ENCODE results near the gene TBX6.

The TBX6 gene

DNA sequence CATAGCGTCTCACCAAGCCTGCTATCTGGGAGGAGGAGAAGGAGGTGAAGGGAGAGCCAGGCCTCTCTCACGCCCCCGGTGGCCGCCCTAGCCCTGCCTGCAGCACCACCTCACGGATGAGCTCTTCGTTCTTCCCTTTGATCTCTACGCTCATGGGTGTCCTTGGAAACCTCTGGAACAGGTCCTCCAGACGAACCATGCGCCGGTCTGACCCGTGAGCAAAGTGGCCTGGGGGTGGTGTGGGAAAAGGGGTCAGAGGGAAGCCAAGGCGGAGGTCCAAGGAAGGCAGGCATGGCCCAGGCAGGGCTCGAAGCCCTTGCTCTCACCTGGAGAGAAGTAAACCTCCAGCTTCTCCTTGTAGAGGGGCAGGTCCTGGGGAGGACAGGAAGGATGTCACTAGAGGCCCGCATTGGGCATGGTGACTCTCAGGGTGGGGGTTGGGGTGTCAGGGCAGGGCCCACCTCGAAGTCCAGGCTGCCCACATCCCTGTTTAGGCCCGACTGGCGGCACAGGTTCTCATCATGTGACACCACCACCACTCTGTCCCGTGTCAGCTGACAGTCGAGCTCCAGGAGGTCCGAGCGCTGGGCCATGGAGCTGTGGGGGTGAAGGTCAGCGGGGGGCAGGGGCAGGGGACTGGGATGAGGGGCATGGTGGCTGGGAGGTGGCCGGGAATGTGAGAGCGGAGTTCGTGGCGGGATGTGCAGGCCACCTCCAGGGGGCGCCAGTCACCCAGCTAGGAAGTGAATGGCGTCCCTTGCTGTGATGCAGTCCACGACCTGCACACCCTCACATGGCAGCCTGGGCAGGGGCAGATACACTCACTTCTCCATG lies 20.7 kb upstream of the TBX6 start:
- TF ChIP-seq TAF1 (IDR thresholded peaks at IDR 0.05; ENCODE audit: borderline replicate concordance, low read depth, low read length) (no peak), POLR2AphosphoS5 (IDR thresholded peaks at IDR 0.05; ENCODE audit: low read depth, low read length) (no peak), POLR2A (IDR thresholded peaks at IDR 0.05; ENCODE audit: low read depth, low read length) (no peak)
- FAIRE-seq (peak; percentile 57), DNase-seq (ENCODE audit: insufficient read length) (peak; percentile 81)

DNA sequence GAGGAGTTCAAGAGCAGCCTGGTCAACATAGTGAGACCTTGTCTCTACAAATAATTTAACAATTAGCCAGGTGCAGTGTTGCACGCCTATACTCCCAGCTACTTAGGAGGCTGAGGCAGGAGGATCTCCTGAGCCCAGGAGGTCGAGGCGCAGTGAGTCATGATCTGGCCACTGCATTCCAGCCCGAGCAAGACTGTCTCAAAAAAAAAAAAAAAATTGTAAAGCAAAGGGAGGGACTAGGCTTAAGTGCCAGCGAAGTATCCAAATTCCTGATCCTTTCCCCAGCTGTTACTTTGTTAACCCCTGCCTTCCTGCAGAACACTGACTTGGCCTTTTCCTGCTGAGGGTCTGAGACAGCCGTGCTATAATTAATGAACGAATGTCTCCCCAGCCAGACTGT lies 18.9 kb upstream of the TBX6 start:
- FAIRE-seq (no peak), DNase-seq (ENCODE audit: insufficient read length) (no peak)
- TF ChIP-seq TAF1 (IDR thresholded peaks at IDR 0.05; ENCODE audit: borderline replicate concordance, low read depth, low read length) (no peak), POLR2AphosphoS5 (IDR thresholded peaks at IDR 0.05; ENCODE audit: low read depth, low read length) (no peak), POLR2A (IDR thresholded peaks at IDR 0.05; ENCODE audit: low read depth, low read length) (no peak)

DNA sequence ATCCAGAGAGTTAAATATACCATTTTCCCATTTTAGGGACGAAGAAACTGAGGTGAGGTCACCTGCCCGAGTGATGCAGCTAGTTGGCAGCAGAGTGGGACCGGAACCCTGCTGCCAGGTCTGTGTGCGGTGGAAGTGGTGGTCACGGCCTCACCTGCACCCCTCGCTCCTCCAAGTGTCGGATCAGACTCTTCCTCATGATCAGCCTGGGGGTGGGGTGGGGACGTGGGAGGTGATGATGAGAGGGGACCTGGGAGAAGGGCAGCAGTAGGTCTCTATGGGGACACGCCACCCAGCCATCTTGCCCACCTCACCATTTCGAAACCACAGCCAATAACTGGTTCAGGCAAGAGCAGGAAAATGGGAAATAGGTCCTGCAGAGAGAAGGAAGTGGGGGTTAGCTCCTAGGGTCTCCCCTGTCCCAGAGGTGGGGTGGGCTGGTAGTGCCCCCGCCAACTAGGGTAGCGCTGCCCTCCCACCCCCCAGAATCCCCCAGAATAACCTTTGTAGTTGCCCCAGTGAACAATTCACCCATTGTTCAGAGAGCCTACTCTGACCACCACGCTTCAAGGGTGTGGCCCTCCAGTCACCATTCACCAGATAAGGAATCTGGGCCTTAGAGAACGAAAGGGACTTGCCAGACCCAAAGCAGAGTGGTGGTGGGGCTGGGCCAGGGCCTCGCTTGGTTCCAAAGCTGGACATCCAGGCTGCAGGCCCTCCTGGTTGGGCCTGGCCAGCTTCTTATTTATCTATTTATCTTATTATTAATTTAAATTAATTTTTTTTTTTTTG lies 16.5 kb upstream of the TBX6 start:
- TF ChIP-seq TAF1 (IDR thresholded peaks at IDR 0.05; ENCODE audit: borderline replicate concordance, low read depth, low read length) (no peak), POLR2A (IDR thresholded peaks at IDR 0.05; ENCODE audit: low read depth, low read length) (no peak), POLR2AphosphoS5 (IDR thresholded peaks at IDR 0.05; ENCODE audit: low read depth, low read length) (no peak)
- DNase-seq (ENCODE audit: insufficient read length), result no peak
- FAIRE-seq, result no peak

GRCh38 chr16:30104492-30104891 lies 12.8 kb upstream of the TBX6 start:
- no peak for FAIRE-seq
- TF ChIP-seq POLR2AphosphoS5 (IDR thresholded peaks at IDR 0.05; ENCODE audit: low read depth, low read length) (no peak), POLR2A (IDR thresholded peaks at IDR 0.05; ENCODE audit: low read depth, low read length) (no peak), TAF1 (IDR thresholded peaks at IDR 0.05; ENCODE audit: borderline replicate concordance, low read depth, low read length) (no peak)
- DNase-seq (ENCODE audit: insufficient read length), result no peak

GRCh38 chr16:30104090-30104489 lies 12.4 kb upstream of the TBX6 start:
- DNase-seq (ENCODE audit: insufficient read length) (no peak), FAIRE-seq (no peak)
- TF ChIP-seq TAF1 (IDR thresholded peaks at IDR 0.05; ENCODE audit: borderline replicate concordance, low read depth, low read length), result no peak
- TF ChIP-seq POLR2A (IDR thresholded peaks at IDR 0.05; ENCODE audit: low read depth, low read length), result no peak
- no peak for TF ChIP-seq POLR2AphosphoS5 (IDR thresholded peaks at IDR 0.05; ENCODE audit: low read depth, low read length)

- FAIRE-seq, result peak; percentile 9
These were observed 5.3 kb upstream of the TBX6 start for GRCh38 chr16:30096862-30097563.

DNA sequence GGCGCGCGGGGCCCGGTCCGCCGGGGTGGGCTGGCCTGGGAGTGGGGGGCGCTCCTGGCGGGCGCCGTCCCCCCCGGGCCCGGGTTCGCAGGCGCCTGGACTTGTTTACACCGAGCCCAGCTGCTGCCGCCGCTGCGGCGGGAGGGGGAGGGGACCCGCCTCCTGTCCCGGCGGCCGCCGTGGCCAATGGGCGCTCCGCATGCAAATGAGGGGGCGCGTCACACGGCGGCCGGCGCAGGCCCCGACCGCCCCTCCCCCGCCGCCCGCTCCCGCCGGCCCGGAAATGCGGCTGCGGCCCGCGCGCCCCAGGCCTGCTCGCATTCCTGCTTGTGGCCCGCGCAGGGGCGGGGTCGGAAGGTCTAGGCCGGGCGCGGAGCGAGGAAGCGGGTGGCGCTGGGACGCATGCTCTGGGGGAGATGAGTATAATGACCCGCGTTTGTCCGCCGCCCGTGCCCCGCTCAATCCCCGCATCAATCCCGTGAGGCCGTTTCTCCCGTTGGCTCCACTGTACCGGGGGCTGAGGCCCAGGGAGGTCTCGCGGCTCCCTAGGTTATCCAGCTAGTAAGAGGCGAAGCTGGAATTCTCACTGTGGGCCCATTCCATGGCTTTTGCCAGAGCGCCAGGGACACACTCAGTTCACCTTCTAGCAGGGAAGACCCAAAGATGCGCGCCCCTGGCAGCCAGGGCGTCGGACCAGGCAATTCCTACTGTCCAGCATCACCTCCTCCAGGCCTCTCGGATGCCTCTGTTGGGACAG lies 4.6 kb upstream of the TBX6 start, which contains the start of gene YPEL3:
Gene YPEL3, minus strand, starts transcription at position 109 of the 757 bp plus-strand sequence. CDS start 731 bp downstream, outside the sequence.
- DNase-seq (ENCODE audit: insufficient read length) (peak; percentile 98), FAIRE-seq (peak; percentile 84)
- no peak for TF ChIP-seq POLR2AphosphoS5 (IDR thresholded peaks at IDR 0.05; ENCODE audit: low read depth, low read length)
- 0 out of 2 replicates have a peak, but pooled peaks have one; percentile 47 for TF ChIP-seq TAF1 (IDR thresholded peaks at IDR 0.05; ENCODE audit: borderline replicate concordance, low read depth, low read length)
- peak; percentile 69; the same call in 1 of the 2 replicates for TF ChIP-seq POLR2A (IDR thresholded peaks at IDR 0.05; ENCODE audit: low read depth, low read length)

More at GRCh38 chr16:30096862-30097563, 5.3 kb upstream of the TBX6 start:
- no peak for TF ChIP-seq POLR2A (IDR thresholded peaks at IDR 0.05; ENCODE audit: low read depth, low read length)
- TF ChIP-seq POLR2AphosphoS5 (IDR thresholded peaks at IDR 0.05; ENCODE audit: low read depth, low read length), result no peak
- TF ChIP-seq TAF1 (IDR thresholded peaks at IDR 0.05; ENCODE audit: borderline replicate concordance, low read depth, low read length), result no peak
- DNase-seq (ENCODE audit: insufficient read length), result no peak

DNA sequence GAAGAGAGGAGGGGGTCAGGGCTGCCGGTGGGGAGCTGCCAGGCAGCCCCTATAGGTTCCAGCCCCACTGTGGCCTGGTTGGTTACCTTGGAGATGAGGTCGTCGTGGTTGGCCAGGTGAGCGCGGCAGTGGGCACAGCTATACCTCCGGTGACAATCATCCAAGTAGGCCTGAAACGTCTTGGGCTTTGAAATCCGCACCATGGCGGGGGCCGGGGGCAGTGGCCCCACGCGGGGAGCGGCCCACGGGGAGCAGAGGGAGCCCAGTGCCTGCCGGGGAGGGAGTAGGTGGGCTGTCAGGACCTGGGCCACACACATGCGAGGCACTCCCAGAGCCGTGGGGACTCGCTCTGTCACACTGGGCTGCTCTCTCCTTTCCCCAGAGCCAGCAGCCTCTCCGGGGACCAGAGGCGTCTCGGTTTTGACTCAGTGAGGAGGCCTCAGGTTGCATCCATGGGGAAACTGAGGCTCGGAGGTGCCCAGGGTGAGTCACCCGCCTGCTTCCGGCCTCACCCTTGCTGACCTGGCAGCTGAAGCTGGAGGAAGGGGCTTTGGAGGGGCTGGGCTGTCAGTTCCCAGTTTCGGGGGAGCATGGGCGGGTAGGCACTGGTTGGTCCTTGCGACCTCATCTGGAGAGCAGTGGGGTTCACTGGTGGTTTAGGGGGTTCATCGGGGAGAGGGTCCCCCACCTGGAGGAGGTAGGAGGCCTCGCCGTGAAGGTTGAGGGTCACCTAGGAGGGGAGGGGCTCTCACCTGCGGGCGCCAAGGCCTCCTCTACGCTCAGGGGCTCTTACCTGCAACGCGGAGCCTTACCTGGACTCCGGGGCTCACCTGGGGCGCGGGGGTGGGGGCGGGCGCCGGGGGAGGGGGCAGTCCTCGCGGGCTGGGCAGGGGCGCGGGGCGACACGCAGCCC lies 3.7 kb upstream of the TBX6 start:
- TF ChIP-seq TAF1 (IDR thresholded peaks at IDR 0.05; ENCODE audit: borderline replicate concordance, low read depth, low read length) (no peak), POLR2AphosphoS5 (IDR thresholded peaks at IDR 0.05; ENCODE audit: low read depth, low read length) (no peak), POLR2A (IDR thresholded peaks at IDR 0.05; ENCODE audit: low read depth, low read length) (no peak)
- no peak for DNase-seq (ENCODE audit: insufficient read length)
- FAIRE-seq, result no peak

DNA sequence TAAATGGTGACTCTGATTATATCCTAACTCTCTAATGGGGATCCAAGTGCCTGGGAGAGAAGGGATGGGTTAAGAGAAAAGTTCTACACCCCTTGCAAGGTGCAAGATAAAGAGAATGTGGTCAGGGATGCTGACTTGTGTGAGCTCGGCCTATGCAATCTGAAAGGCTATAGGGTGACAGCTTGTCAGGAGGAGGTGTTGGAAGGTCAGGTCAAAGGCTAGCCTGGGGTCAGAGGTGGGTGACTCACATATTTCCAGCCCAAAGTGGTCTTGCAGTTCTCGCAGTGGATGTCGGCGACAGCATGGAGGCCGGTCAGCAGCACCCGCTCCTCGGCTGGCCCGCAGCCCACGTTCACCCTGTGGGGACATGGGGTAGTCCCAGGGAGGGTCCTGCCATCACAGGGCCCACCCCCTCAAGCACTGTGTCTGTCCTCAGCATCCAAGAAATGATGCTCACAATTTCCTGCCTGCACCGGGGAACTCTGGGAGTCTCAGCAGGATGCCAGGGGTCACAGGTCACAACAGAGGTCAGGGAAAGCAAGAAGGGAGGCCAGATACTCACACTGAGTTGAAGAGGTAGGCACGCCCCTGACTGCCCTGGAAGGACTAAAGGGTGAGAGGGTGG lies 2.9 kb upstream of the TBX6 start:
- no peak for FAIRE-seq
- no peak for DNase-seq (ENCODE audit: insufficient read length)
- no peak for TF ChIP-seq POLR2AphosphoS5 (IDR thresholded peaks at IDR 0.05; ENCODE audit: low read depth, low read length)
- TF ChIP-seq TAF1 (IDR thresholded peaks at IDR 0.05; ENCODE audit: borderline replicate concordance, low read depth, low read length), result no peak
- no peak for TF ChIP-seq POLR2A (IDR thresholded peaks at IDR 0.05; ENCODE audit: low read depth, low read length)

Data from GM12892 (cell line).